Immature natural killer cell (primary cell): ENCODE results near the gene DES. TPM values are rescaled to one million over a fixed set of nuclear protein-coding genes. Genes with fewer than 3 reads are reported as not detected.

Experiments used
- DNase-seq, 3 donors: peaks; one replicate each; pipeline ENCODE4 v3.0.0; 2022; ENCODE audit warnings: mixed read lengths in 1 of 3
- H3K27ac Mint-ChIP-seq, 6 donors: one replicate each; pipeline ENCODE4 v1.8.0; 2020; ENCODE audit warnings: mixed read lengths in 6 of 6, mild to moderate bottlenecking in 5 of 6, inconsistent platforms in 4 of 6, moderate library complexity in 3 of 6
- H3K27me3 Mint-ChIP-seq, 3 donors: one replicate each; pipeline ENCODE4 v1.8.0; 2020 to 2021; ENCODE audit warnings: low read depth in 3 of 3, mild to moderate bottlenecking in 3 of 3, mixed read lengths in 3 of 3, moderate library complexity in 3 of 3, inconsistent platforms in 1 of 3
- H3K36me3 Mint-ChIP-seq, 3 donors: one replicate each; pipeline ENCODE4 v1.8.0; 2020; ENCODE audit warnings: mixed read lengths in 3 of 3, inconsistent platforms in 2 of 3, mild to moderate bottlenecking in 2 of 3
- H3K4me1 Mint-ChIP-seq, 2 donors: one replicate each; pipeline ENCODE4 v1.8.0; 2020; ENCODE audit warnings: inconsistent platforms in 2 of 2, mild to moderate bottlenecking in 2 of 2, mixed read lengths in 2 of 2, moderate library complexity in 1 of 2
- H3K4me3 Mint-ChIP-seq, 5 donors: one replicate each; pipeline ENCODE4 v1.8.0; 2020; ENCODE audit warnings: mild to moderate bottlenecking in 5 of 5, mixed read lengths in 5 of 5, inconsistent platforms in 3 of 5, moderate library complexity in 3 of 5
- H3K9me3 Mint-ChIP-seq, 6 donors: one replicate each; pipeline ENCODE4 v1.8.0; 2020; ENCODE audit warnings: mild to moderate bottlenecking in 6 of 6, mixed read lengths in 6 of 6, inconsistent platforms in 4 of 6, moderate library complexity in 3 of 6
- polyA plus RNA-seq, 3 donors: library from polyadenylated mRNA; unstranded; fragments of 300-500 nt; fragmentation: Illumina TruSeq; gene quantifications; one replicate each; pipeline ENCODE4 v1.2.3, GENCODE V29; 2021

Gene DES
- polyA plus RNA-seq, 3 donors from 2014 or later = not detected

- Mint-ChIP-seq H3K9me3 (no peaks in the 10 kb centered on the region), H3K4me3 (no peak overlapping the region), H3K27ac (no peak overlapping the region), H3K27me3 (peaks cover 0 to 4% (median 2%) of the 10 kb centered on the region in 3 donors), H3K4me1 (peaks cover 0 to 3% of the 10 kb centered on the region in 2 donors), H3K36me3 (no peaks in the 10 kb centered on the region)
- DNase-seq = peak; percentile 19 to 33 (median 28)
Observed at GRCh38 chr2:219475697-219476651, 57.8 kb downstream of the DES start.

Other genes starting within 250 kb of the DES start
- under 1 TPM in 1 of 3 donors, not detected in 2; 0.29 TPM for gene SLC23A3, start 248.3 kb upstream of the DES start, polyA plus RNA-seq
- gene CNPPD1, start 241.5 kb upstream of the DES start, polyA plus RNA-seq = 100 to 1,000 TPM in 1 of 3 donors, 10 to 100 TPM in 2; 68.2 to 135 (median 92.9) TPM
- gene RETREG2, start 240.1 kb upstream of the DES start, polyA plus RNA-seq = 10 to 100 TPM; 51.2 to 88.6 (median 58.6) TPM
- gene ZFAND2B, start 211.6 kb upstream of the DES start, polyA plus RNA-seq = 100 to 1,000 TPM in 2 of 3 donors, 10 to 100 TPM in 1; 95.4 to 128 (median 102) TPM
- gene ABCB6, start 199.4 kb upstream of the DES start, polyA plus RNA-seq = 1 to 10 TPM in 2 of 3 donors, under 1 TPM in 1; 0.21 to 3.7 (median 1.2) TPM
- 10 to 100 TPM in 2 of 3 donors, 1 to 10 TPM in 1; 8.6 to 31.9 (median 14.8) TPM for gene ATG9A, start 188.7 kb upstream of the DES start, polyA plus RNA-seq
- 10 to 100 TPM; 11.5 to 28.6 (median 22.4) TPM for gene ANKZF1, start 188.6 kb upstream of the DES start, polyA plus RNA-seq
- 1 to 10 TPM in 1 of 3 donors, under 1 TPM in 1, not detected in 1; 0.44 to 1.0 TPM for gene GLB1L, start 172.9 kb upstream of the DES start, polyA plus RNA-seq
- 10 to 100 TPM; 26.8 to 35.3 (median 27.6) TPM for gene STK16, start 172.9 kb upstream of the DES start, polyA plus RNA-seq
- gene TUBA4B, start 165.1 kb upstream of the DES start, polyA plus RNA-seq = not detected
- 100 to 1,000 TPM in 2 of 3 donors, 10 to 100 TPM in 1; 88.6 to 137 (median 124) TPM for gene TUBA4A, start 164.5 kb upstream of the DES start, polyA plus RNA-seq
- gene DNAJB2, start 139.0 kb upstream of the DES start, polyA plus RNA-seq = 1 to 10 TPM; 2.8 to 3.6 (median 2.9) TPM
- gene PTPRN, start 109.0 kb upstream of the DES start, polyA plus RNA-seq = under 1 TPM in 1 of 3 donors, not detected in 2; 0.41 TPM
- gene RESP18, start 85.6 kb upstream of the DES start, polyA plus RNA-seq = not detected
- 10 to 100 TPM; 77.4 to 97.9 (median 78.9) TPM for gene DNPEP, start 30.5 kb upstream of the DES start, polyA plus RNA-seq
- not detected for gene SPEG, start 16.5 kb downstream of the DES start, polyA plus RNA-seq
- gene GMPPA, start 80.5 kb downstream of the DES start, polyA plus RNA-seq = 10 to 100 TPM; 21.4 to 40.9 (median 37.1) TPM
- gene ASIC4, start 96.1 kb downstream of the DES start, polyA plus RNA-seq = not detected
- 10 to 100 TPM in 2 of 3 donors, 1 to 10 TPM in 1; 6.1 to 20.8 (median 18.6) TPM for gene CHPF, start 125.4 kb downstream of the DES start, polyA plus RNA-seq
- under 1 TPM in 1 of 3 donors, not detected in 2; 0.44 TPM for gene TMEM198, start 125.7 kb downstream of the DES start, polyA plus RNA-seq
- under 1 TPM in 1 of 3 donors, not detected in 2; 0.53 TPM for gene OBSL1, start 153.2 kb downstream of the DES start, polyA plus RNA-seq
- not detected for gene INHA, start 153.9 kb downstream of the DES start, polyA plus RNA-seq
- gene STK11IP, start 179.5 kb downstream of the DES start, polyA plus RNA-seq = 10 to 100 TPM; 12.6 to 18.4 (median 16.6) TPM
- gene SLC4A3, start 209.3 kb downstream of the DES start, polyA plus RNA-seq = under 1 TPM in 1 of 3 donors, not detected in 2; 0.52 TPM